Fibroblast of skin of right biceps (primary cell): ENCODE measurements around the gene NAA15.
"Not testable (repeated sequence)": the region's sequence is repeated elsewhere in the genome, so short reads cannot be mapped to it uniquely, and the experiment has no call there.

Source experiments
- DNase-seq: peaks from one replicate; pipeline ENCODE4 v3.0.0-alpha.2; 2013

NAA15 gene

GRCh38 chr4:139299536-139299935, 1.8 kb upstream of the NAA15 start:
- DNase-seq, result peak; percentile 41

GRCh38 chr4:139300431-139301112, 733 bp upstream of the NAA15 start:
- DNase-seq, result peak; percentile 63

- peak; percentile 44 for DNase-seq
Observed at GRCh38 chr4:139301821-139302611, 711 bp downstream of the NAA15 start, which contains the start of gene NDUFC1. Gene NDUFC1, minus strand, starts transcription at chr4:139302477. Its CDS starts 6,679 bp downstream, at chr4:139295798.

- no peak for DNase-seq
Observed at GRCh38 chr4:139304920-139305319, 3.6 kb downstream of the NAA15 start.

GRCh38 chr4:139311909-139312308, 10.6 kb downstream of the NAA15 start:
- DNase-seq, result no peak

GRCh38 chr4:139312552-139313332, 11.4 kb downstream of the NAA15 start:
- DNase-seq, result no peak

GRCh38 chr4:139313414-139313813, 12.1 kb downstream of the NAA15 start:
- not testable (repeated sequence) for DNase-seq

- DNase-seq, result no peak
Observed at GRCh38 chr4:139314047-139314800, 12.9 kb downstream of the NAA15 start.

- DNase-seq, result no peak
Observed at GRCh38 chr4:139315221-139315675, 13.9 kb downstream of the NAA15 start.

- no peak for DNase-seq
Observed at GRCh38 chr4:139316733-139317132, 15.4 kb downstream of the NAA15 start.

GRCh38 chr4:139317635-139318034, 16.3 kb downstream of the NAA15 start:
- DNase-seq, result no peak

GRCh38 chr4:139319571-139319970, 18.3 kb downstream of the NAA15 start:
- no peak for DNase-seq

GRCh38 chr4:139322070-139322469, 20.8 kb downstream of the NAA15 start:
- not testable (repeated sequence) for DNase-seq

- not testable (repeated sequence) for DNase-seq
Observed at GRCh38 chr4:139322541-139322940, 21.2 kb downstream of the NAA15 start.

- DNase-seq, result no peak
Observed at GRCh38 chr4:139324620-139325019, 23.3 kb downstream of the NAA15 start.

GRCh38 chr4:139329665-139330200, 28.4 kb downstream of the NAA15 start:
- DNase-seq, result no peak

- DNase-seq, result no peak
Observed at GRCh38 chr4:139330283-139330682, 29.0 kb downstream of the NAA15 start.

GRCh38 chr4:139331185-139331584, 29.9 kb downstream of the NAA15 start:
- peak; percentile 42 for DNase-seq

GRCh38 chr4:139333046-139333445, 31.7 kb downstream of the NAA15 start:
- no peak for DNase-seq

- DNase-seq, result no peak
Observed at GRCh38 chr4:139337612-139338011, 36.3 kb downstream of the NAA15 start.

GRCh38 chr4:139361301-139361700, 60.0 kb downstream of the NAA15 start:
- DNase-seq, result no peak

GRCh38 chr4:139367421-139368090, 66.3 kb downstream of the NAA15 start:
- peak; percentile 38 for DNase-seq
